H9 (cell line): Measurements from ENCODE around the gene ISG20L2. TPM values are rescaled to one million over a fixed set of nuclear protein-coding genes. Genes with fewer than 3 reads are reported as not detected.

ENCODE experiments used
- DNase-seq: peaks from one replicate; pipeline ENCODE4 v3.0.0-alpha.2; 2017
- H2AFZ ChIP-seq: one replicate; pipeline ENCODE4 v1.6.1; 2013; ENCODE audit warnings: mild to moderate bottlenecking, low read length, control low read depth, moderate library complexity
- H2AK5ac ChIP-seq: 2 replicates; pipeline ENCODE4 v1.6.1; 2013; ENCODE audit warnings: low read length, control low read depth, mixed read lengths; ENCODE audit not compliant: insufficient read length
- H2BK120ac ChIP-seq: one replicate; pipeline ENCODE4 v1.6.1; 2013; ENCODE audit warnings: low read depth, mild to moderate bottlenecking, low read length, control low read depth, inconsistent platforms; ENCODE audit not compliant: poor library complexity, severe bottlenecking
- H2BK12ac ChIP-seq: 2 replicates; pipeline ENCODE4 v1.6.1; 2013; ENCODE audit warnings: low read length, control low read depth, mixed read lengths, low read depth; ENCODE audit not compliant: insufficient read length
- H2BK15ac ChIP-seq: 2 replicates; pipeline ENCODE4 v1.6.1; 2013; ENCODE audit warnings: low read depth, low read length, control low read depth
- H2BK20ac ChIP-seq: one replicate; pipeline ENCODE4 v1.6.1; 2013; ENCODE audit warnings: low read depth, mild to moderate bottlenecking, low read length, control low read depth, inconsistent platforms; ENCODE audit not compliant: poor library complexity, severe bottlenecking
- H2BK5ac ChIP-seq: 2 replicates; pipeline ENCODE4 v1.6.1; 2013; ENCODE audit warnings: low read length, control low read depth, mixed read lengths; ENCODE audit not compliant: insufficient read length
- H3K14ac ChIP-seq: 2 replicates; pipeline ENCODE4 v1.6.1; 2013; ENCODE audit warnings: low read length, control low read depth; ENCODE audit not compliant: insufficient read depth
- H3K18ac ChIP-seq: 2 replicates; pipeline ENCODE4 v1.6.1; 2013; ENCODE audit warnings: low read depth, mild to moderate bottlenecking, mixed read lengths, low read length, control low read depth; ENCODE audit not compliant: insufficient read length
- H3K23ac ChIP-seq: 2 replicates; pipeline ENCODE4 v1.6.1; 2013; ENCODE audit warnings: low read length, control low read depth, mixed read lengths, low read depth; ENCODE audit not compliant: insufficient read length
- H3K23me2 ChIP-seq: 2 replicates; pipeline ENCODE4 v1.6.1; 2013; ENCODE audit warnings: low read depth, mild to moderate bottlenecking, mixed read lengths, low read length, control low read depth; ENCODE audit not compliant: insufficient read length, poor library complexity, severe bottlenecking
- H3K27ac ChIP-seq: 2 replicates; pipeline ENCODE4 v1.5.1; 2013; ENCODE audit warnings: low read length, control low read depth, mixed read lengths, low read depth; ENCODE audit not compliant: insufficient read length
- H3K27me3 ChIP-seq: 2 replicates; pipeline ENCODE4 v1.6.1; 2013; ENCODE audit warnings: low read length, control low read depth, inconsistent platforms; ENCODE audit not compliant: insufficient read depth
- H3K4ac ChIP-seq: 2 replicates; pipeline ENCODE4 v1.6.1; 2013; ENCODE audit warnings: low read depth, mild to moderate bottlenecking, control low read depth, inconsistent platforms, low read length, moderate library complexity
- H3K4me1 ChIP-seq: 2 replicates; pipeline ENCODE4 v1.6.1; 2013; ENCODE audit warnings: low read length, control low read depth, inconsistent platforms; ENCODE audit not compliant: insufficient read depth
- H3K4me2 ChIP-seq: 2 replicates; pipeline ENCODE4 v1.6.1; 2013; ENCODE audit warnings: low read length, control low read depth, mixed read lengths; ENCODE audit not compliant: insufficient read length, insufficient read depth
- H3K56ac ChIP-seq: 2 replicates; pipeline ENCODE4 v1.6.1; 2013; ENCODE audit warnings: low read depth, mild to moderate bottlenecking, mixed read lengths, low read length, control low read depth; ENCODE audit not compliant: insufficient read length
- H3K79me1 ChIP-seq: 2 replicates; pipeline ENCODE4 v1.6.1; 2013; ENCODE audit warnings: low read depth, mild to moderate bottlenecking, moderate library complexity, low read length, control low read depth, inconsistent platforms; ENCODE audit not compliant: insufficient read depth, poor library complexity, severe bottlenecking
- H3K79me2 ChIP-seq: 2 replicates; pipeline ENCODE4 v1.6.1; 2013; ENCODE audit warnings: low read length, control low read depth, inconsistent platforms; ENCODE audit not compliant: insufficient read depth
- H3K9ac ChIP-seq: 2 replicates; pipeline ENCODE4 v1.6.1; 2013; ENCODE audit warnings: low read length, control low read depth, mixed read lengths; ENCODE audit not compliant: insufficient read length; ENCODE audit errors: extremely low read depth
- H3K9me3 ChIP-seq: one replicate; pipeline ENCODE4 v1.6.1; 2013; ENCODE audit warnings: low read depth, low read length, inconsistent platforms; ENCODE audit not compliant: control insufficient read depth
- H3T11ph ChIP-seq: one replicate; pipeline ENCODE4 v1.6.1; 2013; ENCODE audit warnings: mild to moderate bottlenecking, low read length, control low read depth, inconsistent platforms
- H4K20me1 ChIP-seq: one replicate; pipeline ENCODE4 v1.6.1; 2013; ENCODE audit not compliant: control insufficient read depth, insufficient read length, insufficient read depth
- H4K5ac ChIP-seq: 2 replicates; pipeline ENCODE4 v1.6.1; 2013; ENCODE audit warnings: low read depth, mild to moderate bottlenecking, mixed read lengths, low read length, control low read depth; ENCODE audit not compliant: insufficient read length
- H4K8ac ChIP-seq: replicated peaks from 2 replicates; pipeline ENCODE4 v1.6.1; 2013; ENCODE audit warnings: low read length, control low read depth, mixed read lengths, low read depth; ENCODE audit not compliant: insufficient read length
- H4K91ac ChIP-seq: 2 replicates; pipeline ENCODE4 v1.6.1; 2013; ENCODE audit warnings: low read depth, mild to moderate bottlenecking, moderate library complexity, mixed read lengths, low read length, control low read depth; ENCODE audit not compliant: insufficient read length
- H3K27ac Mint-ChIP-seq, 3 experiments: 2 replicates in 2 of 3; 3 replicates in 1 of 3; pipeline ENCODE4 v1.8.0; 2020 to 2021; ENCODE audit warnings: mixed read lengths in 3 of 3, mild to moderate bottlenecking in 1 of 3, moderate library complexity in 1 of 3
- H3K27me3 Mint-ChIP-seq: 2 replicates; pipeline ENCODE4 v1.8.0; 2021; ENCODE audit warnings: low read depth, mild to moderate bottlenecking, moderate library complexity, mixed read lengths
- H3K36me3 Mint-ChIP-seq, 3 experiments: 2 replicates in 2 of 3; 3 replicates in 1 of 3; pipeline ENCODE4 v1.8.0; 2020 to 2021; ENCODE audit warnings: low read depth in 3 of 3, mixed read lengths in 3 of 3; ENCODE audit not compliant: insufficient read depth in 1 of 3
- H3K4me1 Mint-ChIP-seq, 2 experiments: 2 replicates each; pipeline ENCODE4 v1.8.0; 2020; ENCODE audit warnings: mixed read lengths in 2 of 2
- H3K4me3 Mint-ChIP-seq, 2 experiments: 2 replicates in 1 of 2; 3 replicates in 1 of 2; pipeline ENCODE4 v1.8.0; 2020 to 2021; ENCODE audit warnings: mild to moderate bottlenecking in 2 of 2, mixed read lengths in 2 of 2, moderate library complexity in 1 of 2
- H3K9me3 Mint-ChIP-seq, 2 experiments: 2 replicates in 1 of 2; 3 replicates in 1 of 2; pipeline ENCODE4 v1.8.0; 2020; ENCODE audit warnings: mild to moderate bottlenecking in 2 of 2, mixed read lengths in 2 of 2, moderate library complexity in 1 of 2
- CTCF ChIP-seq: fragments of 200-600 bp; sonication (generic); conservative IDR thresholded peaks from 3 replicates; pipeline ENCODE4 v1.8.0; 2021; ENCODE audit warnings: antibody characterized with exemption, mild to moderate bottlenecking
- WGBS: extraction: QIAGEN DNeasy Blood & Tissue Kit; methylation state at CpG from one replicate; pipeline ENCODE4 v1.1.7; 2013; ENCODE audit warnings: missing lambda C conversion rate, low lambda C conversion rate, mixed read lengths; ENCODE audit not compliant: insufficient read length; ENCODE audit errors: extremely low coverage; 5-methylcytosine and 5-hydroxymethylcytosine counted together
- long read RNA-seq: library from polyadenylated mRNA; unstranded; transcript quantifications from one replicate; pipeline ENCODE4 v2.0.0, GENCODE V29; 2020
- total RNA-seq: library from RNA; stranded (reverse); gene quantifications from 2 replicates; pipeline ENCODE4 v1.2.1, GENCODE V29; 2021

The ISG20L2 gene
- 52.4 and 57.6 TPM in 2 replicates for total RNA-seq
- long read RNA-seq, transcript ISG20L2-206 (2 exons, 872 nt), result minor isoform, 10 of 275 reads
- long read RNA-seq, transcript ISG20L2-202 (4 exons, 2,310 nt), result minor isoform, 79 of 275 reads
- long read RNA-seq, transcript ISG20L2-201 (3 exons, 3,303 nt), result major isoform, 141 of 275 reads
- long read RNA-seq, partial matches to known transcripts, result 7 of 275 reads
- long read RNA-seq, other reads (novel, unspliced or antisense), result 38 of 275 reads

DNA sequence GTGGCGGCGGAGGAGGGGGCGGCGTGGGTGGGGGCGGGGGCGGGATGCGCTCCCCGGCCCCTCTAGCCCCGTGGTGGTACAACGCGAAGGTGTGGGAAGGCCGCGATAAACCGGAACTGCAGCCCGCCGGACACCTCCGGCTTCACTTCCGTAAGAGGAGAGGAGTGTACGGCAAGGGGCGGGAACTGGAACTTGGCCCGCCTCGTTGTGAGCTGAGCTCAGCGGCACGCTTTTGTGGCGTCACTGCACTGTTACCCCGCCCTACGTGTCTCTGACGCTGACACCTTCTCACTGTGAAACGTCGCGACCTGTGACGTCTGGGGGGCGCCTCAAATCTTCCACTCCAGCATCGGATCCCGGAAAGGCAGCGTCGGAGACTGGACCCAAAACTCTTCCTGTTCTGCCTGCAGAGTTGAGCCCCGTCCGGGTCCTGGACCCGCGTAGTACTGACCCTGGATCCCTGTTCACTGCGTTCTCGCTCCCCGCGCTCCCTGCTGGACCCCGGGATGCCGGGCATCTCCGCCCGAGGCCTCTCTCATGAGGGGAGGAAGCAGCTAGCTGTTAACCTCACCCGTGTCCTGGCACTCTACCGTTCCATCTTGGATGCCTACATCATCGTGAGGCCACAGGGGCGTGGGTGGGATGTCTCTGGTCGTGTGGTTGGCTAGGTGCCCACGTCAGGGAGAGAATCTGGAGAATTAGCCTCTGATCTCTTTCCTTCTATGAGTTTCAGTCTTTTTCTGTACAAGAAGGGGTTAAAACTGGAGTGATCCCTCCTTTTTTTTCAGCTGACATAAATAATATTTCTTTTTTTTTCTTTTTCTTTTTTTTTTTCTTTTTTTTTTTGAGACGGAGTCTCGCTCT, at the start of gene ISG20L2:
TSS of gene ISG20L2 (minus strand) at position 168 of the 864 bp plus-strand sequence. CDS start 1,114 bp downstream, outside the sequence.
- no peak for TF ChIP-seq CTCF
- Histone ChIP-seq H3K79me1 (peaks cover 13% of the 10 kb centered on the region), H3K27ac (no peak within 1 kb of the TSS), H2BK20ac (no peak within 1 kb of the TSS), H3K23ac (no peak within 1 kb of the TSS), H2BK120ac (no peak within 1 kb of the TSS), H3K4me1 (peaks cover 5% of the 10 kb centered on the region), H4K8ac (no peak within 1 kb of the TSS), H3K79me2 (peaks cover 25% of the 10 kb centered on the region; the same call in 1 of the 2 replicates), H3K18ac (peak within 1 kb of the TSS; percentile 56), H2BK15ac (no peak within 1 kb of the TSS), H2BK5ac (no peak within 1 kb of the TSS), H3K27me3 (no peaks in the 10 kb centered on the region), H3K56ac (no peak within 1 kb of the TSS), H4K5ac (peak within 1 kb of the TSS; percentile 34), H3K14ac (peak within 1 kb of the TSS; percentile 88), H3T11ph (no peak within 1 kb of the TSS), H4K20me1 (peaks cover 3% of the 10 kb centered on the region), H3K4ac (no peak within 1 kb of the TSS), H2AFZ (no peak within 1 kb of the TSS), H3K9ac (peak within 1 kb of the TSS; percentile 91), H3K4me2 (peak within 1 kb of the TSS; percentile 97), H4K91ac (no peak within 1 kb of the TSS), H2BK12ac (no peak within 1 kb of the TSS), H3K9me3 (no peaks in the 10 kb centered on the region), H3K23me2 (no peaks in the 10 kb centered on the region), H2AK5ac (no peak within 1 kb of the TSS)
- peaks cover 10 to 21% (median 15%) of the 10 kb centered on the region in 3 experiments; a peak in 6 of 7 replicates for H3K36me3 Mint-ChIP-seq
- peak; percentile 97 for DNase-seq
- H3K27me3 Mint-ChIP-seq, result no peaks in the 10 kb centered on the region; the same call in 1 of the 2 replicates
- no peaks in the 10 kb centered on the region for H3K9me3 Mint-ChIP-seq
- peak within 1 kb of the TSS; percentile 93 to 99 (median 98) for H3K27ac Mint-ChIP-seq
- H3K4me1 Mint-ChIP-seq, result peaks cover 10 to 14% of the 10 kb centered on the region in 2 experiments
- no peak within 1 kb of the TSS; a peak in 1 of 5 replicates for H3K4me3 Mint-ChIP-seq
- no CpG with 5 or more reads among the region's 57 CpGs for WGBS
